HuH-7.5 (cell line): Measurements from ENCODE around the gene GFI1B.
"Not testable (repeated sequence)": the region's sequence is repeated elsewhere in the genome, so short reads cannot be mapped to it uniquely, and the experiment has no call there.

ENCODE experiments used
- DNase-seq: peaks from one replicate; pipeline ENCODE4 v3.0.0; 2011; ENCODE audit warnings: low spot score

Gene GFI1B

GRCh38 chr9:133014696-133015095 is 36.2 kb downstream of the GFI1B start:
- DNase-seq = no peak

- no peak for DNase-seq
Measured at GRCh38 chr9:133023117-133023890, 44.8 kb downstream of the GFI1B start.

- no peak for DNase-seq
Measured at GRCh38 chr9:133026426-133026825, 47.9 kb downstream of the GFI1B start.

- no peak for DNase-seq
Measured at GRCh38 chr9:133027134-133027533, 48.6 kb downstream of the GFI1B start.

GRCh38 chr9:133028221-133028620 is 49.7 kb downstream of the GFI1B start:
- DNase-seq = no peak

- no peak for DNase-seq
Measured at GRCh38 chr9:133029994-133030316, 51.5 kb downstream of the GFI1B start.

GRCh38 chr9:133030317-133031129 is 52.0 kb downstream of the GFI1B start, which contains the start of gene GTF3C5:
Gene GTF3C5 (plus strand): TSS chr9:133030997. CDS start chr9:133031012, 15 bp downstream.
- DNase-seq = peak; percentile 98

- no peak for DNase-seq
Measured at GRCh38 chr9:133031130-133031422, 52.6 kb downstream of the GFI1B start.

- DNase-seq = no peak
Measured at GRCh38 chr9:133031496-133031911, 53.0 kb downstream of the GFI1B start.

GRCh38 chr9:133032171-133032570 is 53.7 kb downstream of the GFI1B start:
- DNase-seq = no peak

GRCh38 chr9:133035669-133036068 is 57.2 kb downstream of the GFI1B start:
- DNase-seq = no peak

- no peak for DNase-seq
Measured at GRCh38 chr9:133037775-133038515, 59.5 kb downstream of the GFI1B start.

GRCh38 chr9:133040892-133041479 is 62.5 kb downstream of the GFI1B start:
- DNase-seq = not testable (repeated sequence)
